ENCODE data around the gene RANGRF.

DNA sequence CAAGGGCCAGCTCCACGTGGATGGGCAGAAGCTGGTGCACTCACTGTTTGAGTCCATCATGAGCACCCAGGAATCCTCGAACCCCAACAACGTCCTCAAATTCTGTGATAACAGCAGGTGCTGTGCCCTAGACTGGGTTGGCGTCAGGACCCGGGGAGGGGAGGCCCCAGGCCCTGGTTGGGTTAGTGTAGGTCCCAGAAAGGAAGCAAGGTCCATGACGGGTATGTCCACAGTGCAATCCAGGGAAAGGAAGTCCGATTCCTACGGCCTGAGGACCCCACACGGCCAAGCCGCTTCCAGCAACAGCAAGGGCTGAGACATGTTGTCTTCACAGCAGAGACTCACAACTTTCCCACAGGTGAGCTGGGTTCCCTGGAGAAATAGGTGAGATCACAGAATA is 32.2 kb upstream of the RANGRF start:
- TF ChIP-seq CTCF (IDR thresholded peaks at IDR 0.05) (no peak), POLR2A (IDR thresholded peaks at IDR 0.05) (no peak)
